ENCODE data around the gene PDE6A.

The PDE6A gene

GRCh38 chr5:149849280-149849965 is 95.2 kb downstream of the PDE6A start:
- Mint-ChIP-seq H3K27me3 (no peaks in the 10 kb centered on the region), H3K36me3 (ENCODE audit: low read depth) (peaks cover 92% of the 10 kb centered on the region), H3K4me3 (no peak overlapping the region), H3K9me3 (no peaks in the 10 kb centered on the region), H3K27ac (no peak overlapping the region), H3K4me1 (ENCODE audit: low read depth) (no peaks in the 10 kb centered on the region)
- intact Hi-C loops (cut with micrococcal nuclease): no loop called here

GRCh38 chr5:149847611-149848010 is 97.0 kb downstream of the PDE6A start:
- Mint-ChIP-seq H3K4me1 (ENCODE audit: low read depth) (no peaks in the 10 kb centered on the region), H3K4me3 (no peak overlapping the region), H3K36me3 (ENCODE audit: low read depth) (peaks cover 96% of the 10 kb centered on the region), H3K27me3 (no peaks in the 10 kb centered on the region), H3K27ac (no peak overlapping the region), H3K9me3 (no peaks in the 10 kb centered on the region)
- intact Hi-C loops (cut with micrococcal nuclease): no loop called here

GRCh38 chr5:149846021-149846420 is 98.6 kb downstream of the PDE6A start:
- Mint-ChIP-seq H3K9me3 (no peaks in the 10 kb centered on the region), H3K36me3 (ENCODE audit: low read depth) (peaks cover 100% of the 10 kb centered on the region), H3K4me1 (ENCODE audit: low read depth) (no peaks in the 10 kb centered on the region), H3K27me3 (no peaks in the 10 kb centered on the region), H3K4me3 (no peak overlapping the region), H3K27ac (no peak overlapping the region)
- intact Hi-C loops (cut with micrococcal nuclease): no loop called here

GRCh38 chr5:149845601-149846000 is 99.0 kb downstream of the PDE6A start:
- H3K4me3 Mint-ChIP-seq: no peak overlapping the region
- no peaks in the 10 kb centered on the region for H3K9me3 Mint-ChIP-seq
- H3K27ac Mint-ChIP-seq: no peak overlapping the region
- intact Hi-C loops (cut with micrococcal nuclease): no loop called here
- H3K36me3 Mint-ChIP-seq (ENCODE audit: low read depth): peaks cover 100% of the 10 kb centered on the region
- H3K4me1 Mint-ChIP-seq (ENCODE audit: low read depth): no peaks in the 10 kb centered on the region
- no peaks in the 10 kb centered on the region for H3K27me3 Mint-ChIP-seq

- H3K4me3 Mint-ChIP-seq: no peak overlapping the region
Measured at GRCh38 chr5:149841851-149842793, 102.5 kb downstream of the PDE6A start.

GRCh38 chr5:149840226-149840825 is 104.3 kb downstream of the PDE6A start:
- Mint-ChIP-seq H3K4me1 (ENCODE audit: low read depth) (peaks cover 4% of the 10 kb centered on the region), H3K27me3 (no peaks in the 10 kb centered on the region), H3K36me3 (ENCODE audit: low read depth) (peaks cover 96% of the 10 kb centered on the region), H3K9me3 (no peaks in the 10 kb centered on the region), H3K4me3 (no peak overlapping the region), H3K27ac (no peak overlapping the region)
- intact Hi-C loops (cut with micrococcal nuclease): no loop called here

More at GRCh38 chr5:149841851-149842793, 102.5 kb downstream of the PDE6A start:
- no peaks in the 10 kb centered on the region for H3K9me3 Mint-ChIP-seq
- H3K27ac Mint-ChIP-seq: no peak overlapping the region
- H3K4me1 Mint-ChIP-seq (ENCODE audit: low read depth): no peaks in the 10 kb centered on the region
- H3K36me3 Mint-ChIP-seq (ENCODE audit: low read depth): peaks cover 96% of the 10 kb centered on the region
- intact Hi-C loops (cut with micrococcal nuclease): no loop called here
- H3K27me3 Mint-ChIP-seq: no peaks in the 10 kb centered on the region

GRCh38 chr5:149839761-149840160 is 104.8 kb downstream of the PDE6A start:
- Mint-ChIP-seq H3K36me3 (ENCODE audit: low read depth) (peaks cover 96% of the 10 kb centered on the region), H3K27ac (no peak overlapping the region), H3K27me3 (no peaks in the 10 kb centered on the region), H3K4me3 (no peak overlapping the region), H3K9me3 (no peaks in the 10 kb centered on the region), H3K4me1 (ENCODE audit: low read depth) (peaks cover 4% of the 10 kb centered on the region)
- intact Hi-C loops (cut with micrococcal nuclease): loop anchor here (5.0 kb wide), 1 partner anchor 148 kb away; no protein-coding TSS in a partner anchor

- Mint-ChIP-seq H3K27ac (no peak overlapping the region), H3K27me3 (no peaks in the 10 kb centered on the region), H3K4me1 (ENCODE audit: low read depth) (peaks cover 4% of the 10 kb centered on the region), H3K9me3 (no peaks in the 10 kb centered on the region), H3K36me3 (ENCODE audit: low read depth) (peaks cover 96% of the 10 kb centered on the region), H3K4me3 (no peak overlapping the region)
- intact Hi-C loops (cut with micrococcal nuclease): loop anchor here (5.0 kb wide), 1 partner anchor 148 kb away; no protein-coding TSS in a partner anchor
Measured at GRCh38 chr5:149838881-149839739, 105.5 kb downstream of the PDE6A start.

- Mint-ChIP-seq H3K4me1 (ENCODE audit: low read depth) (peaks cover 4% of the 10 kb centered on the region), H3K4me3 (no peak overlapping the region), H3K36me3 (ENCODE audit: low read depth) (peaks cover 96% of the 10 kb centered on the region), H3K27me3 (no peaks in the 10 kb centered on the region), H3K9me3 (no peaks in the 10 kb centered on the region), H3K27ac (no peak overlapping the region)
- intact Hi-C loops (cut with micrococcal nuclease): loop anchor here (5.0 kb wide), 1 partner anchor 150 kb away; no protein-coding TSS in a partner anchor
Measured at GRCh38 chr5:149837680-149838269, 106.8 kb downstream of the PDE6A start.

GRCh38 chr5:149836451-149837139 is 108.0 kb downstream of the PDE6A start:
- H3K36me3 Mint-ChIP-seq (ENCODE audit: low read depth): peaks cover 96% of the 10 kb centered on the region
- intact Hi-C loops (cut with micrococcal nuclease): loop anchor here (5.0 kb wide), 1 partner anchor 151 kb away; no protein-coding TSS in a partner anchor
- H3K27ac Mint-ChIP-seq: no peak overlapping the region
- no peaks in the 10 kb centered on the region for H3K27me3 Mint-ChIP-seq
- no peaks in the 10 kb centered on the region for H3K9me3 Mint-ChIP-seq
- peaks cover 4% of the 10 kb centered on the region for H3K4me1 Mint-ChIP-seq (ENCODE audit: low read depth)
- H3K4me3 Mint-ChIP-seq: no peak overlapping the region

- Mint-ChIP-seq H3K27me3 (no peaks in the 10 kb centered on the region), H3K27ac (no peak overlapping the region), H3K36me3 (ENCODE audit: low read depth) (peaks cover 92% of the 10 kb centered on the region), H3K4me3 (no peak overlapping the region), H3K4me1 (ENCODE audit: low read depth) (peaks cover 4% of the 10 kb centered on the region), H3K9me3 (no peaks in the 10 kb centered on the region)
- intact Hi-C loops (cut with micrococcal nuclease): no loop called here
Measured at GRCh38 chr5:149834246-149834855, 110.2 kb downstream of the PDE6A start.

- intact Hi-C loops (cut with micrococcal nuclease): no loop called here
- Mint-ChIP-seq H3K4me3 (no peak overlapping the region), H3K4me1 (ENCODE audit: low read depth) (peaks cover 10% of the 10 kb centered on the region)
Measured at GRCh38 chr5:149833116-149833827, 111.3 kb downstream of the PDE6A start.

More at GRCh38 chr5:149833116-149833827, 111.3 kb downstream of the PDE6A start:
- H3K36me3 Mint-ChIP-seq (ENCODE audit: low read depth): peaks cover 92% of the 10 kb centered on the region
- no peak overlapping the region for H3K27ac Mint-ChIP-seq
- H3K27me3 Mint-ChIP-seq: no peaks in the 10 kb centered on the region
- H3K9me3 Mint-ChIP-seq: no peaks in the 10 kb centered on the region

All from dendritic cell treated with granulocyte-macrophage colony-stimulating factor and Interleukin-4, amounts not matched to agents 40 ng/mL and 50 ng/mL, for 4 days (primary cell).